AML-193 (cell line): ENCODE data around the gene ASPHD2.

Experiments used
- DNase-seq, 2 experiments: peaks; one replicate each; lab custom pipeline; 2025; lab: John Stamatoyannopoulos, UW

The ASPHD2 gene

GRCh38 chr22:26446808-26447515 is 17.9 kb downstream of the ASPHD2 start:
- DNase-seq: no peak

GRCh38 chr22:26447584-26448329 is 18.7 kb downstream of the ASPHD2 start:
- no peak for DNase-seq

- DNase-seq: no peak
These were observed 19.3 kb downstream of the ASPHD2 start for GRCh38 chr22:26448334-26448733.

- no peak for DNase-seq
These were observed 19.9 kb downstream of the ASPHD2 start for GRCh38 chr22:26448941-26449340.

GRCh38 chr22:26450453-26451185 is 21.6 kb downstream of the ASPHD2 start:
- DNase-seq: no peak

GRCh38 chr22:26452236-26453016 is 23.4 kb downstream of the ASPHD2 start:
- DNase-seq: no peak

- DNase-seq: no peak
These were observed 24.2 kb downstream of the ASPHD2 start for GRCh38 chr22:26453216-26453615.

- no peak for DNase-seq
These were observed 24.9 kb downstream of the ASPHD2 start for GRCh38 chr22:26453812-26454500.

GRCh38 chr22:26457661-26458272 is 28.7 kb downstream of the ASPHD2 start:
- DNase-seq: no peak

GRCh38 chr22:26460202-26460601 is 31.1 kb downstream of the ASPHD2 start:
- no peak for DNase-seq

GRCh38 chr22:26461188-26461810 is 32.2 kb downstream of the ASPHD2 start:
- peak in 1 of 2 experiments; percentile 10 for DNase-seq

GRCh38 chr22:26462051-26462450 is 33.0 kb downstream of the ASPHD2 start:
- DNase-seq: no peak

GRCh38 chr22:26462641-26463040 is 33.6 kb downstream of the ASPHD2 start:
- DNase-seq: no peak

- DNase-seq: no peak
These were observed 34.1 kb downstream of the ASPHD2 start for GRCh38 chr22:26463101-26463661.

- DNase-seq: no peak
These were observed 34.6 kb downstream of the ASPHD2 start for GRCh38 chr22:26463688-26464087.

GRCh38 chr22:26464312-26464711 is 35.3 kb downstream of the ASPHD2 start:
- DNase-seq: no peak

- DNase-seq: no peak
These were observed 37.1 kb downstream of the ASPHD2 start for GRCh38 chr22:26466196-26466595.

- no peak for DNase-seq
These were observed 41.7 kb downstream of the ASPHD2 start for GRCh38 chr22:26470807-26471206.

GRCh38 chr22:26471522-26471921 is 42.5 kb downstream of the ASPHD2 start:
- no peak for DNase-seq

- DNase-seq: peak in 1 of 2 experiments; percentile 6
These were observed 45.6 kb downstream of the ASPHD2 start for GRCh38 chr22:26474682-26475081.
